Chondrocyte (in vitro differentiated cells): ENCODE measurements around the gene NPHP4. TPM values are rescaled to one million over a fixed set of nuclear protein-coding genes. Genes with fewer than 3 reads are reported as not detected.
"Not testable (repeated sequence)": the region's sequence is repeated elsewhere in the genome, so short reads cannot be mapped to it uniquely, and the experiment has no call there.

Experiments
- DNase-seq: peaks from one replicate; pipeline ENCODE4 v3.0.0; 2021; ENCODE audit warnings: mixed read lengths, low spot score
- H3K27ac Mint-ChIP-seq: one replicate; pipeline ENCODE4 v1.8.0; 2021; ENCODE audit warnings: mild to moderate bottlenecking, moderate library complexity, mixed read lengths; ENCODE audit not compliant: unreplicated experiment
- H3K27me3 Mint-ChIP-seq: 2 replicates; pipeline ENCODE4 v1.8.0; 2021; ENCODE audit warnings: low read depth, mixed read lengths
- H3K36me3 Mint-ChIP-seq: 2 replicates; pipeline ENCODE4 v1.8.0; 2021; ENCODE audit warnings: low read depth, mixed read lengths
- H3K4me1 Mint-ChIP-seq: 2 replicates; pipeline ENCODE4 v1.8.0; 2021; ENCODE audit warnings: low read depth, mild to moderate bottlenecking, mixed read lengths
- H3K4me3 Mint-ChIP-seq: one replicate; pipeline ENCODE4 v1.8.0; 2021; ENCODE audit warnings: mild to moderate bottlenecking, moderate library complexity, mixed read lengths; ENCODE audit not compliant: unreplicated experiment
- H3K9me3 Mint-ChIP-seq: 2 replicates; pipeline ENCODE4 v1.8.0; 2021; ENCODE audit warnings: low read depth, mixed read lengths
- total RNA-seq: library from RNA; stranded (reverse); gene quantifications from 3 replicates; pipeline ENCODE4 v1.2.1, GENCODE V29; 2021
- TF ChIP-seq, protein P1 (sequence below): fragments of 200-600 bp; sonication (generic); IDR thresholded peaks from 2 replicates; pipeline ENCODE4 v1.5.0; 2021; ENCODE audit warnings: antibody characterized with exemption, mild to moderate bottlenecking, moderate library complexity

The NPHP4 gene
- total RNA-seq, 1 donor from 2014 or later, result 8.7 TPM

DNA sequence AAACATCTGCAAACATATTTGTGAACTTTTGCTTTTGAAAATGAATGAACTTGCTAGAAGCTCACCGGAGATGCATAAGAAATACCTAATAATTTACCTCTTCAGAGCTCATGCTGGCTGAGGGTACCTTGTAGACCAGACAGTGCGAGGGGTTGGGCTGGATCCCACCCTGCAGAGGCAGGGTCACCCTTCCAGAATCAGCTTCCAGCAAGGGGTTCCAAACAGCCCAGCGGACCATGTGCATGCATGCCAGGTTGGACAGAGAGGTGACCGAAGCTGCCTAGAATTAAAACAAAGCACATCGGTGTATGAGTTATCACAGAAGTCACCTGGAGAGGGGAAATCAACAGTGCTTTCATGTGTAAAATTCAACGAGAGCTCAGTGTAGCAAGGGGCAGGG is 59.2 kb downstream of the NPHP4 start:
- H3K36me3 Mint-ChIP-seq, result peaks cover 5% of the 10 kb centered on the region
- TF ChIP-seq, protein P1, sequence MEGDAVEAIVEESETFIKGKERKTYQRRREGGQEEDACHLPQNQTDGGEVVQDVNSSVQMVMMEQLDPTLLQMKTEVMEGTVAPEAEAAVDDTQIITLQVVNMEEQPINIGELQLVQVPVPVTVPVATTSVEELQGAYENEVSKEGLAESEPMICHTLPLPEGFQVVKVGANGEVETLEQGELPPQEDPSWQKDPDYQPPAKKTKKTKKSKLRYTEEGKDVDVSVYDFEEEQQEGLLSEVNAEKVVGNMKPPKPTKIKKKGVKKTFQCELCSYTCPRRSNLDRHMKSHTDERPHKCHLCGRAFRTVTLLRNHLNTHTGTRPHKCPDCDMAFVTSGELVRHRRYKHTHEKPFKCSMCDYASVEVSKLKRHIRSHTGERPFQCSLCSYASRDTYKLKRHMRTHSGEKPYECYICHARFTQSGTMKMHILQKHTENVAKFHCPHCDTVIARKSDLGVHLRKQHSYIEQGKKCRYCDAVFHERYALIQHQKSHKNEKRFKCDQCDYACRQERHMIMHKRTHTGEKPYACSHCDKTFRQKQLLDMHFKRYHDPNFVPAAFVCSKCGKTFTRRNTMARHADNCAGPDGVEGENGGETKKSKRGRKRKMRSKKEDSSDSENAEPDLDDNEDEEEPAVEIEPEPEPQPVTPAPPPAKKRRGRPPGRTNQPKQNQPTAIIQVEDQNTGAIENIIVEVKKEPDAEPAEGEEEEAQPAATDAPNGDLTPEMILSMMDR, result no peak
- peaks cover 3% of the 10 kb centered on the region for H3K9me3 Mint-ChIP-seq
- no peak overlapping the region for H3K4me3 Mint-ChIP-seq
- H3K4me1 Mint-ChIP-seq, result peaks cover 19% of the 10 kb centered on the region
- no peak overlapping the region for H3K27ac Mint-ChIP-seq
- no peaks in the 10 kb centered on the region for H3K27me3 Mint-ChIP-seq
- DNase-seq, result no peak

DNA sequence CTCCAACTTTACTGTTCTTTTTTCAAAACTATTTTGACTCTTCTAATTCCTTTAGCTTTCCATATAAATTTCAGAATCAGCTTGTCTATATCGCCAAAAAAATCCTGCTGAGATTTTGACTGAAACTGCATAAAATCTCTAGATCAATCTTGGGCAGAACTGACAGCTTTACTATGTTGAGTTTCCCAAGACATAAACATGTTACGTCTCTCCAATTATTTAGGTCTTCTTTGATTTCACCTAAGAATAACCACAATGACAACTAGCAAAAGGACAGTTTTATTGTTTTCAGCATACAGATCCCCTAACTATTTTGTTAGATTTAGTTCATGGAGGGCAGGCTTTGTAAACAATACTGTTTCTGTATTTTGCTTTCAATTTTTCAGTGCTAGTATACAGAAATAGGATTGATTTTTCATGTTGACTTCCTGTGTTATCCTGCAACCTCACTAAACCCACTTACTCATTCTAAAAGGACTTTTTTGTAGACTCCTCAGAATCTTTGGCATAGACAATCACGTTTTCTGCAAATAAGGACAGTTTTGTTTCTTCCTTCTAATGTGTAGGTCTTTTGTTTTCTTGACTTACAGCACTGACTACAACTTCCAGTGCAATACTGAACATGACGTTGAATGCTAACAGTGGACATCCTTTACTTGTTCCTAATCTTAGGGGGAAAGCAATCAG is 63.4 kb downstream of the NPHP4 start:
- H3K27me3 Mint-ChIP-seq, result no peaks in the 10 kb centered on the region
- no peak overlapping the region for H3K4me3 Mint-ChIP-seq
- DNase-seq, result no peak
- H3K4me1 Mint-ChIP-seq, result peaks cover 8% of the 10 kb centered on the region
- H3K27ac Mint-ChIP-seq, result no peak overlapping the region
- peaks cover 16% of the 10 kb centered on the region for H3K36me3 Mint-ChIP-seq
- TF ChIP-seq, protein P1, result no peak
- peaks cover 3% of the 10 kb centered on the region for H3K9me3 Mint-ChIP-seq

DNA sequence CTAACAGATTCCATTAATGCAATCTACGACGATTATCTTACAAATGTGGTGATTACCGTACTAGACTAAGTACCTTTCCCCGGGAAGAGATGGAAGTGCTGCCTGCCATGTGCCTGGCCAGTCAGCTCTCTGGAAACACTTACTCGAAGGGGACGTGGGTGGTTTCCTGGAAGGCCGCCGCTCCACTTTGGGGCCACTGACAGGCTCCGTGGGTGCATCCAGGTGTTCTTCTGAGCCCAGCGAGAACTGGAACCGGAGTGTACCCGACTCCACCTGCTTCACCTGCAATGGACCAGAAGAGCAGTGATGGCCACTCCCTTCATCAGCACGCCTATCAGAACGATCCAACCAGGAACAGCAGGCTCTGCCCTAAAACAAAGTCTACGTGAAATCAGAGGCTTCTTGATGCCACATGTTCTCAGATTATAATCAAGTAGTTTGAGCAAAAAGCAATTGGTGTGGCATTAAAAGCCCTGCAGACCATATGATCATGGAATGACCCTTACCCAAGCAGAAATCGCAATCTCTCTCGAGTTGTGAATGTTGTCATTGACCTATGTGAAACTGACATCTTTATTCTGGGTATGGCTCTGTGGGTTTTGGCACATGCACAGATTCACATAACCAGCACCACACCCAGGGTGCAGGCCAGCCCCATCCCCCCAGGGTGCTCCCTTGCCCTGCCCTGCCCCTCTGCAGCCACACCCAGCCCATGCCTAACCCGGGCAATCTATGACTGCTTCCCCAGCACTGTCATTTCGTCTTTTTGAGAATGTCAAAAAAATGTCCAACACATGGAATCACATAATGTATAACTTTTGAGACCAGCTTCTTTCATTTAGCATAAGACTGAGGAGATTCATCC is 64.5 kb downstream of the NPHP4 start:
- peaks cover 3% of the 10 kb centered on the region for H3K9me3 Mint-ChIP-seq
- peaks cover 6% of the 10 kb centered on the region for H3K4me1 Mint-ChIP-seq
- no peak overlapping the region for H3K27ac Mint-ChIP-seq
- peak; percentile 62 for DNase-seq
- TF ChIP-seq, protein P1, result no peak
- no peaks in the 10 kb centered on the region for H3K27me3 Mint-ChIP-seq
- peaks cover 16% of the 10 kb centered on the region for H3K36me3 Mint-ChIP-seq
- no peak overlapping the region for H3K4me3 Mint-ChIP-seq

DNA sequence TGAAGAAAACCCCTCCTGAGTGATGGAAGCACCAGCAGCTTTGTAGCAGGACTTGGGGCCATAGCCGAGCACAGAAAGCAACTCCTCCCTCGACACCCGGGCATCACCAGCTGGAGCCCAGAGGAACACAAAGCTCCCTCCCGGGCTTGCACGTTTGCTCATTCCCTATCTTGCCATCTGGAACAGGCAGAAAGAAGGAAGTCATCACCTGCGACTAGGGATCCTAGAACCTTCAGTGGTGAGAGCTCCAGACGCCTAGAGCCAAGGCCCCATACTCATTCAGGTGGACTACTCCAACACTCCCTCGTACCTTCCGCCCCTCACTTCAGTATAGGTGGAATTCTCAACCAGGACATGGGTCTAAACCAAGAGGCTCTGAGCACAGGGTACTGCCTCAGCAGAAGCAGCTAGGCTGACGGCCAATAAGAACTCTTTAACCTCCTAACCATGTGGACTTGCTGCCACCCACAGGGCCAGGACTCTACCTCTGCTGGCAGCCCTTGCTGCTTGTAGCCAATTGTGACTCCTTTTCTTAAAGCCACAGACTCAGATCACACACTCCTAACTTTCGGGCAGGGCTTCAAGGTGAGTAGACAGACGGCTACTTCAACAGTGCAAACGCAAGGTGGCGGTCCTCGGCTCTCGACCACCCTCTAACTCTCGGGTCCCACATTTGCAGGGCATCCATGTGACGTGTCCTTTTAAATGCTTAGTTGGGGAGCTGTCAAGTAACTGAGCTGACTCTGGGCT is 65.4 kb downstream of the NPHP4 start:
- H3K27ac Mint-ChIP-seq, result no peak overlapping the region
- TF ChIP-seq, protein P1, result no peak
- H3K4me1 Mint-ChIP-seq, result peaks cover 6% of the 10 kb centered on the region
- no peaks in the 10 kb centered on the region for H3K27me3 Mint-ChIP-seq
- H3K36me3 Mint-ChIP-seq, result peaks cover 16% of the 10 kb centered on the region
- no peak for DNase-seq
- H3K9me3 Mint-ChIP-seq, result peaks cover 3% of the 10 kb centered on the region
- no peak overlapping the region for H3K4me3 Mint-ChIP-seq

DNA sequence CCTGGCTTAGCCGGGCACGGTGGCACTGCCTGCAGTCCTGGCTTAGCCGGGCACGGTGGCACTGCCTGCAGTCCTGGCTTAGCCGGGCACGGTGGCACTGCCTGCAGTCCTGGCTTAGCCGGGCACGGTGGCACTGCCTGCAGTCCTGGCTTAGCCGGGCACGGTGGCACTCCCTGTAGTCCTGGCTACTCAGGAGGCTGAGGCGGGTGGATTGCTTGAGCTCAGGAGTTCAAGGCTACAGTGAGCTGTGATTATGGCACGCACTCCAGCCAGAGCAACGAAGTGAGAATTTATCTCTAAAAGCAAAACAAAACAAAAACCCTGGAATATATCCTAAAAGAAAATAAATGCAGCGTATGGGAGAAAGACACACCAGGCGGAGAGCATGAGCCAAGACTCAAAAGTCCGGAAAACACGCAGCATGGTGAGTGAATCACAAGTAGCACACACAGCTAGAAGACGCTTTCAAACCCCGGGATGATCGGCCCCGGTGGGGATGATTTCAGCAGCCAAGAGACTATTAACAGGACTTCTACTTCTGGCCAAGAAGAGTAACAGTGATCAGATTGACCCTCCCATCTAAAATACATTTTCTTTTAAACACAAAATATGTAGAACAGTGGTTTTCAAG is 69.4 kb downstream of the NPHP4 start:
- not testable (repeated sequence) for DNase-seq, H3K27ac Mint-ChIP-seq, H3K27me3 Mint-ChIP-seq, H3K4me1 Mint-ChIP-seq, H3K9me3 Mint-ChIP-seq, H3K4me3 Mint-ChIP-seq
- peaks cover 12% of the 10 kb centered on the region for H3K36me3 Mint-ChIP-seq
